SW480 (cell line): Measurements from ENCODE around the gene AICDA.
"Not testable (repeated sequence)": the region's sequence is repeated elsewhere in the genome, so short reads cannot be mapped to it uniquely, and the experiment has no call there.

Experiments
- DNase-seq: peaks from one replicate; pipeline ENCODE4 v3.0.0-alpha.2; 2016; ENCODE audit warnings: low spot score

Gene AICDA

GRCh38 chr12:8609061-8609570 lies 3.5 kb downstream of the AICDA start:
- DNase-seq = peak; percentile 75

DNA sequence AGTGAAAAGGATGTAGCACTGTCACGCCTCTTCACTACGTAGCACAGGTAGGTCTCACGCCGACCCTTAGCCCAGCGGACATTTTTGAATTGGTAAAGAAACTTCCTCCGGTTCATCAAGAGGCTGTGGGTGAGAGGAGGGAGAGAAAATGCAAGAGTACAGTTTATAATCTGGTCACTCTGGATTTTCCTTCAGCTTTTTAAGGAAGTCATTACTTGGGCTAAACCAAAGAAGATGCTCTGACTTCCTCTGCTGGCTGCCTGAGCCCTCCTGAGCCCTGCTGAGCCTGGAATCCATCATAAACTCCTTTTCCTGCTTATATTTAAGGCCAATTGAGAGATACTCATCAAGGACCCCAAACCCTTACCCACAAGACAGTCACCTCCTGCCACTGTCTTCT lies 5.8 kb downstream of the AICDA start:
- no peak for DNase-seq

DNA sequence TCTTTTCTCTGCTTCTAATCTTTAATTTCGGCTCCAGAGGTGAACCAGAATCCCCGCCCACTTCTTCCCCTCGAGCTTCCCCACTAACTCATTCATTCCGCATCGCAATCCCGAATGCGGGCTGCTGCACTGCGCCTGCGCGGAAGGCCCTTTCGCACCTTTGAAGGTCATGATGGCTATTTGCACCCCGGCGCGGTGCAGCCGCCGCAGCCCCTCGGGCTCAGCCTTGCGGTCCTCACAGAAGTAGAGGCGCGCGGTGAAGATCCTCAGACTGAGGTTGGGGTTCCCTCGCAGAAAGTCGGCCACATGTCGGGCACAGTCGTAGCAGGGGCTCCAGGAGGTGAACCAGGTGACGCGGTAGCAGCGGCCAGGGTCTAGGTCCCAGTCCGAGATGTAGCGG lies 7.6 kb downstream of the AICDA start:
- DNase-seq = no peak

DNA sequence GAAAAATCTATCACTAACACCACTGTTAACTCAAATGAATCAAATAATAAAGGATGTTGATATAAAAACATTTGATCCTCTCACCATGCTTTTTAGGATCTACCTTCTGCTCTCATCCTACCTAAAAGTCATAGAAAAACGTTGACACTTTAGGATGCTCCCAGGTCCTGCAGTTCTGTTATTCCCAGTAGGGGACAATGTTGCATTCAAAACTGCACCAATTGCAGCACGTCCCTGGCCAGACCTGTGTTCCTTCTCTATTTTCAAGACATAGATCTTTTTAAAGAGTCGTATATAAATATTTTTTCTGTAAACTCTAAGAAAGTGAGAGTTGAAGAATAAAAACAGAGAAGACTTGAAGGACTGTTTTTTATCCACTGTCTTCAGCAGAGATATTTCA lies 8.8 kb downstream of the AICDA start:
- no peak for DNase-seq

- DNase-seq = no peak
Observed at GRCh38 chr12:8603286-8603685, 9.4 kb downstream of the AICDA start.

DNA sequence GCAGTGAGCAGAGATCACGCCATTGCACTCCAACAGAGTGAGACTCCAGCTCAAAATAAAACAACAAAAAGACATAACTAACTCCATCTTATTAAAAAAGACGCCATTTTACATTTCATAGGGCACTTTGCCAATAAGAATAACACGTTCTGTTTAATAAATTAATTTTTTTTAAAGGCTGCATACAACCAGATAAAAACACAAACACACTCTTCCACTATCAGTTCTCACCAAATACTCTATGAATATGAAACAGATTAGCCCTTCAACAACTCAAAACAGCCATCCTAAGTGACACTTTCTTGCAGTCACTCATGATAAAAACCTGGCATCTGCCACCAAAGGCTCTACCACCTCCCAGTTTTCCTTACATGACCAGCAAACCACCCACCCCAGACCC lies 16.1 kb downstream of the AICDA start:
- DNase-seq = no peak

DNA sequence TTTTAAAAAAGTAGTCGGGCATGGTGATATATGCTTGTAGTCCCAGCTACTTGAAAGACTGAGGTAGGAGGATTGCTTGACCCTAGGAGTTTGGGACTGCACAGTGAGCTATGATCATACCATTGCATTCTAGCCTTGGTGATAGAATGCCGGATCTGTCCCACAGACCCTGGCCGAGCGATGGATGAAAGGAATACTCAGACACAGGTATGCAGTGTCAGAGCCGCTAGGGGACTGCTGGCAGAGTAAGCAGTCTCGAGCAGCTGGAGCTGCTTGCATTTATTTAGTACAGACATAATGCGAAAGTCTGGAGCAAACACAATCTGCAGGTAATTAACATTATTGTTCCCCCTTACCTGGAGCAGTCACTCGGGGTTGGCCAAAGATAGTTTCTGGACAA lies 18.6 kb downstream of the AICDA start:
- DNase-seq = no peak

DNA sequence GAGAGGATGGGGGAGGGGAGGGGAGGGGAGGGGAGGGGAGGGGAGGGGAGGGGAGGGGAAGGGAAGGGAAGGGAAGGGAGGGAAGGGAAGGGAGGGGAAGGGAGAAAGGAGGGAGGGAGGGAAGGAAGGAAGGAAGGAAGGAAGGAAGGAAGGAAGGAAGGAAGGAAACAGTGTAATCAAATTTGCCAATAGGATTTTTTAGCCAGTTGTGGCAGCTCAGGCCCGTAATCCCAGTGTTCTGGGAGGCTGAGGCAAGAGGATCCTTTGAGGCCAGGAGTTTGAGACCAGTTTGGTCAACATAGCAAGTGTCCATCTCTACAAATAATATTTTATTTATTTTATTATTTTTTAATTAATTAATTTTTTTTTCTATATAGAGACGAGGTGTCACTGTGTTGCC lies 19.4 kb downstream of the AICDA start:
- DNase-seq = no peak

- peak; percentile 25 for DNase-seq
Observed at GRCh38 chr12:8590842-8591545, 21.7 kb downstream of the AICDA start.

DNA sequence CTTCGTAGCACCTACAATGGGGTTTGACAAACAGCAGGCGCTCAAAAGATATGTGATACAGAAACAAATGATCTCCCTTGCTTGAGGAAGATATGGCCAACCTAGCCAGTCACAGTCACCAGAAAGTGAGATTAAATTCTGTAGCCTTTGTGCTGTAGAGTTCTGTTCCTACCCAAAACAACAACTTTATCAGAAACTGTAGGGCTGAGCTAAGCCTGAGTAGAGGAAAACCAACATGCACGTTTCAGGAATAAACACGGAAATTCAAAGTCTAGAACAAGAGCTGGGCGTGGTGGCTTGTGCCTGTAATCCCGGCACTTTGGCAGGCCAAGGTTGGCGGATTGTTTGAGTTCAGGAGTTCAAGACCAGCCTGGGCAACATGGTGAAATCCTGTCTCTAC lies 23.0 kb downstream of the AICDA start:
- DNase-seq = no peak

DNA sequence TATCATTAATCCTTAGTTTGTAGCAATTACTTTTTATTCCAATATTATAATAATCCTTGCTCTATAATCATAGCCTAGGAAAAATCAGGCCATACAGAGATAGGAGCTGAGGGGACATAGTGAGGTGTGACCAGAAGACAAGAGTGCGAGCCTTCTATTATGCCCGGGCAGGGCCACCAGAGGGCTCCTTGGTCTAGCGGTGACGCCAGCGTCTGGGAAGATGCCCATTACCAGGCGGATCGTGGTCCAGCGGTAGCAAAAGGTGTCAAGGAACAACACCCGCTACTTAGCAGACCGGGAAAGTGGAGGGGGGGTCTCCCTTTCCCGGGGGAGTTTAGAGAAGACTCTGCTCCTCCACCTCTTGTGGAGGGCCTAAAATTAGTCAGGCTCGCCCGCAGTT lies 28.2 kb downstream of the AICDA start:
- not testable (repeated sequence) for DNase-seq

DNA sequence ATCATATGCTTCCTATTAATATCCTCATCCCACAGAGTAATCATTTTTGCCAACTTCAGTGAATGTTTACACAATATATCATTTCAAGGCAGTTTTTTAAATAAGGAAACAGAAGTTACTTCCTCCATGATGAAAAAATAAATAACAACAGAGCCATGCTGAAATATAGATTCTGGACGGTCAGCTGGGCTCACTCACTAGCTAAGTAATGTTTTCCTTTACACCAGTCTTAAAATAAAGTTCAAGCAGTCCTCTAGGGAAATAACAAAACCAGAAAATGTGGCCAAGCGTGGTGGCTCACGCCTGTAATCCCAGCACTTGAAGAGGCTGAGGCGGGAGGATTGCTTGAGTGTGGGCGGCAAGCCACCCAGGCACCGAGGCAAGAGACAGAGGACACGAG lies 28.7 kb downstream of the AICDA start:
- no peak for DNase-seq

DNA sequence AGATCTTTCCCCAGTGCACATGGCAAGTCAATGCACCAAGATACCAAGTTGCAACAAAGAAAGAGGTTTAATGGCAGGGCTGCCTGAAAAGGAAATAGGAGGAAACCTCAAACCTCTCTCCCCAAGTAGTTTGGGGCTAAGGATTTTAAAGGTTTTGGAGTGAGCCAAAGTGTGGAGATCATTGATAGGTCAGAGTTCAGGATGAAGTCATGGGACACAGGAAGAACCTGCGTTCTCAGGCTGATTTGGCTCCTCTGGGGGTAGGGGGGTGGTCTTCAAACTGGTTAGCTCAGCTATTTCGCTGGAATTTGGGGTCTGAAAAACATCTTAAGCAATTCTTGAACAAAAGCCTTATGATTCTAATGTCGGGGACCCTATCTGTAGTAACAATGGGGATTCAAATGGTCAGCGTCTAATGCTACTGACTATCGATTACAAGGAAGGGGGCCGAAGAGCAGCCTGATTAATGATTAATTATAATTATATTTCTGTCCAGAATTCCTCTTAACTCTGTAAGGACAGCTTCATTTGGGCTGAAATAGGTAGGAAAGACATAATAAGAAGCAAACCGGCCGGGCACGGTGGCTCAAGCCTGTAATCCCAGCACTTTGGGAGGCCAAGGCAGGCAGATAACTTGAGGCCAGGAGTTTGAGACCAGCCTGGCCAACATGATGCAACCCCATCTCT lies 31.4 kb downstream of the AICDA start:
- no peak for DNase-seq

GRCh38 chr12:8577879-8578278 lies 34.8 kb downstream of the AICDA start:
- no peak for DNase-seq

DNA sequence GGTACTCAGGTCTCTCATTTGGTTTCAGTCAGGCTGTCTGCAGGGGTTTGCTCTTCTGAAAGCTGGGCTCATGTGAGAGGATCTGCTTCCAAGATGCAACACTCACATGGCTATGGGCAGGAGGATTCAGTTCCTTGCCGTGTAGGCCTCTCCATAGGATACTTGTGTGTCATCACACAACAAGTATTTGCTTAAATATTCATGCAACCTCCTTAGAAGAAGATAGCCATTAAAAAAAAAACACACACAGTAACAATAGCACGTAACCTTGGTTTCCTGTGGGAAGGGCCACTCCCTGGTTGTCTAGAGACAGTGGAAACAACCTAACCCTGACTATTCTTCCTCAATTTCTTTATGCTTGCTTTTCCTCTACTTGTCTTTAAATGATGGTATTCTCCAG lies 40.2 kb downstream of the AICDA start:
- DNase-seq = no peak

GRCh38 chr12:8566525-8566924 lies 46.1 kb downstream of the AICDA start:
- DNase-seq = no peak

DNA sequence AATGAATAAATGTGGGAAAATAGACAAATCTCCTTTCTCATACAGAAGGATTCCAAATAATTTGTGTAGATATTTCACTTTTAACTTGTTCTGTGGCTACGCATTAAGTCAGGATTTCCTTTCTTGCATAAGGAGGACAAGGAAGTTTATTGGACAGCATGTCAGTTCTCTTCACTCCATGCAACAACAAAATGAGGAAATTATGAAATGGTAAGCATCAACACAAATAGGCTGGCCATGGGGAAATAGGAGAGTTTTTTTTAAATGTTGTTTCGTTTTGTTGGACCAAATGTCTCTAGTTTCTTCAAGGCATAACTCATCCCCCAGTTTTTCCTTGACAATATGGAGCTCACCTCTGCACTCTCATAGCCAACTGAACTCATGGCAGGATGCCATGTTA lies 46.6 kb downstream of the AICDA start:
- not testable (repeated sequence) for DNase-seq

DNA sequence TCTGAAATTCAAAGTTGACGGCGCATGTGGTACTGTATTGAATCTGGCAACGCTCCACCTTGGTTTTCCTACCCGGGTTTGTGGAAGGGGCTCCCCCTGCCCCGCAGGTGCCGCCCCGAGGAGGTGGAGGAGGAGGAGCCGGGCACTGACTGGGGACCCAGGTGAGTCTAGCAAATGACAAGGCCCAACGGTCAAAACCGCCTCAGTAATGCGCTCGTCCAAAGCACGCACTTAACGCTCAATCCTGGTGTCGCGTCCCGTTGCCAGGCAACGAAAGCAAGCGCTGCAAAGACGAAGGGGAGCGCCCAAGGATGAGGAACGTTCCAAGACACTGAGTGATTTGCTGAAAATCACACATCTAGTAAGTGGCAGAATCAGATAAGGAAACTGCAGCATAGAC lies 48.0 kb downstream of the AICDA start:
- no peak for DNase-seq

- no peak for DNase-seq
Observed at GRCh38 chr12:8563356-8563755, 49.3 kb downstream of the AICDA start.

- no peak for DNase-seq
Observed at GRCh38 chr12:8562310-8562709, 50.3 kb downstream of the AICDA start.

DNA sequence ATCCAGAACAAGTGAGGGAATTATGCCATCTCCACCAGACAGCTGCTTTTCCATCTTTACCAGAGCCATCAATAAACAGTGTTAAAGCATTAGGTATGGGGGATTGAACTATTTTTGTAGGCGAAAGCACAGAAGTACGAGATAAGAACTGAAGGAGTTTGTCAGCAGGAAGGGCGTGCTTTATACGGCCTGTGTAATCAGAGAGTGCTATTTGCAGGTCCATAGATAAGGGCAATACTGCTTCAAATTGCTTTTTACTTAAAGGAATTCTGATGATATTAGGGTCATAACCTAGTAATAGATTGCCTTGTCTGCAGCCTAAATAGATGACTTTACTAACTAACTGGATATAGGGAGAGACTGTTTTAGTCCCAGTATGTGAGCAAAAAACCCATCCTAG lies 51.6 kb downstream of the AICDA start:
- DNase-seq = no peak

DNA sequence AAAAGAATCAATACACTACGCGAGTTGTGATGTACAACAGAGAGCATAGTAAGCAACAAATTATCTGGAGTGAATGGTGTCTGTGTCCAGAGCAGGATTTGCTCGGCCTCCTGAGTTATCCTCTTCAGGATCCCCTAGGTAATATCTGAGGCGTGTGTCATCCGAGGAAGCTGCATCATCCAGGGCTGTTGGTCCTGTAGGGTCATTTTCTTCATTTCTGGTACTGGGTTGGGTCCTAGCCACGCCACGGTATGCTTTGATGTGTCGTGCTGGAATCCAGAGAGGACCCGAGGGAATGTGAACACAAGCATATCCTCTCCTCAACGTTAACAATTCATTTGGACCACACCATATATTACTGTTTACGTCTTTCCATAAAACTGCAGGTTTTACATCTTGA lies 53.0 kb downstream of the AICDA start:
- DNase-seq = peak; percentile 85

DNA sequence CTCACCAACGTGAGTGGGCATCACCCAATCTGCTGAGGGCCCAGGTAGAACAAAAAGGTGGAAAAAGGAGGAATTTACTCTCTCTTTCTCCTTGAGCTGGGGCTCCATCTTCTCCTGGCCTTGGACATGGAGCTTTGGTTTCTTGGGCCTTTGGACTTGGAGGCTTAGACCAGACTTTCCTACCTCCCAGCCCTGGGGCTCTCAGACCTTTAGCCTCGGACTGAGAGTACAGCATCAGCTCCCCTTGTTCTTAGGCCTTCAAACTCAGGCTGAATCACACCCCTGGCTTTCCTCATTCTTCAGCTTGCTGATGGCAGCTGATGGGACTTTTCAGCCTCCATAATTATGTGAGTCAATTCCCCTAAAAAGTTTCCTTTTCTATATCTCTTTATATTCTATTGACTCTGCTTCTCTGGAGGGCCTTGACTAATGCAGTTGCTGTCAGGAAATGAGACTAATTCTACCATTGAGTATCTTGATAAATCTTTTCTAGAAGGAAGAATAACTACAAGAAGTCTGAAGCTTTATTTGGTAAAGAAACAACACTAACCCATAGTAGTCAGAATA lies 56.0 kb downstream of the AICDA start:
- no peak for DNase-seq
